ENCODE data around the gene DNER.

The DNER gene

DNA sequence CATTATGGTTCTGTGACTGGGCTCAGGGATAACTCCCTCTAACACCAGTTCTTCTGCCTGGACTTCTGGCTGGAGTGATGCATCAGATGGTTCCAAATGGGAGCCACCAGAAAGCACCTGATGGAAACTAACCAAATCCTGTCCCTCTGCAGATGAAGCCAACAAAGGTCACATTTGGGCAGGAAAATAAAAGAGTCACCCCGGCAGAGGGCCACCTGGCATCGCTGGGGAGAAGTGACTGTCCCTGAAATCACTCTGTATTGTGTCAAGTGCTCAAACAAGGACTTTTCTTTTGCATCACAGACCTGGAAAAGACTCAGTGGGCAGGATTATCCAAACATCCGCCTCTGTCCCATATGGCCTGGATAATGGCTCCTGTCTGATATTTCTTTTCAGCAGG, 47.5 kb downstream of the DNER start:
- DNase-seq (ENCODE audit: low read depth), result no peak

DNA sequence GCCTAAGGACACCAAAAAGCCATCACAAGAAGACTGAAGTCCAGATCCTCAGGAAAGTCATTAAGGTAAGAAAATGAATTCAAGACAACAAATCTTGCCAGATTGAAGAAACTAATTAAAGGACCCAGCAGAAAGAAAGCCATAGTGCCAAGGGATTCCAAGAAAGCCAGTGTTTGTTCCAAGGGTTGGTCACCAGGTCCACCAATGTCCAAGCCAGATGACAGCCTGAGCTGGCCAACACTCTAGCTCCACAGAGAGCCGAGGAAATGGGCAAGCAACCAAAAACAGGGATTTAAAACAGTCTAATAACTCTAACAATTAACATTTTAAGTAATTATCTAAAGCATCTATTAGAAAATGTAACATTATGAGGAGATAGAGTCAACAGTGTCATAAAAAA, 49.2 kb downstream of the DNER start:
- no peak for DNase-seq (ENCODE audit: low read depth)

DNA sequence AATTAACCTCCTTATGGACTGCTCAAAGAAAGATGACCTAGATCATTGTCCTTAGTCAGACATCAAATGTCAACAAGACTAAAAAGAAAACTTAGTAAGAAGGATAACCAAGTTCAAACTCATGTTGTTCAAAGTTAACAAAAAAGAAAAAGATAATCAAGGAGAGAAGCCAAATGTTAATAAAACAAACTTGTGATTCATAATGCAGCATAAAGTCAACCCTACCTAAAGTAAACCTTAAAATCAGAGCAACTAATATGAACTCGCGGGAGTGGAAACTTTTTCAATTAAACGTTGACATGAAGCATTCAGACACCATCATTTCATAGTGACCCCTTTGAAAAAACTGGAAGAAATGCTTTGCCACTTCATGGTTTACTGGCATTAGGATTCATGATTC, 52.9 kb downstream of the DNER start:
- DNase-seq (ENCODE audit: low read depth), result no peak

DNA sequence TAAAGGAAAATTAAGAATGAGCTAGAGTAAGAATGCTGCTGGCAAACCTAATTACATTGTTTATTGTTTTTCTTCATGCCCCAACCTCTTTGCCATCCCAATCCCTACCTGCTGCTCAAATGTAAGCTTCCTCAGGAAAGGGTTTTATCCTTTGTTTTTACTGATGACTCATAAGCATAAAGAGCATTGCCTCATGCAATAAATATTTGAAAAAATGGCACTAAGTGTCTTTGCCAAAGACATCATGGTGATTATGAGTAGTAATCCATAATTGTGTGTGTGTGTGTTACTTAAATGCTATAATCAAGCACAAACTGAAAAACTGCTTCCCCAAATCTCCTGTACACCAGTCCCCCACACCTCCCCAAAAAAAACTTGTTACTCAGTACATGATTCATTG, 53.4 kb downstream of the DNER start:
- no peak for DNase-seq (ENCODE audit: low read depth)

DNA sequence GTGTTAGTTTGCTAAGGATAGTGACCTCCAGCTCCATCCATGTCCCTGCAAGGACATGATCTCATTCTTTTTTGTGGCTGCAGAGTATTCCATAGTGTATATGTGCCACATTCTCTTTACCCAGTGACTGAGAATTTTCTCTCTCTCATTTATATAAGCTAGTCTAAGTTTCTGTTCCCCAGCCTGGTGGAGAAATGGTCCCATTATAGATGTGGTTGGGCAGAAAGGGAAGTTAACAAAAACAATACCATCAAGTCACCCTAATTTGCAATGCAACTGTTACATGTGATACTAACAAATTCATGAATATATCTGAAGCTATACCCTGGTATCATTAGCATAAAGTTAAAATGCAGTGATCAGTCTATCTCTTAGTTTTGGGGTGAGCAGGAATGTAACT, 54.0 kb downstream of the DNER start:
- no peak for DNase-seq (ENCODE audit: low read depth)

DNA sequence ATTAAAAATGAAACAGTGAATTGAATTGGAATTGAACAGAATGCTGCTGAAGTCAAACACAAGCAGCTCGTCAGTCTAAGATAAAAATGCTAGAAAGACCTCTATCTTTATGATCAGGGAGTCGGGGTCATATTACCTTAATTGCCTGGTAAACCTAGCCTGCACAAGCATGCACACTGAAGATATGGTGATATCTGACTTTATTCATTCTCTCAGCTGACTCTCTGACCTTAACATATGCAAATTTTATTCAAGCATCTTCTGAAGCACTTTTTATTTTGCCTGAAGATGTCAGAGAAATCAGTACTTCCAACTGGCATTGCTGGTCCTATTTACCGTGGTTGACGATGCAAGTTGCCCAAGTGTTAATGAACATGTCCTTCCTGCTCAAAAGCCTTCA, 56.4 kb downstream of the DNER start:
- DNase-seq (ENCODE audit: low read depth), result no peak

DNA sequence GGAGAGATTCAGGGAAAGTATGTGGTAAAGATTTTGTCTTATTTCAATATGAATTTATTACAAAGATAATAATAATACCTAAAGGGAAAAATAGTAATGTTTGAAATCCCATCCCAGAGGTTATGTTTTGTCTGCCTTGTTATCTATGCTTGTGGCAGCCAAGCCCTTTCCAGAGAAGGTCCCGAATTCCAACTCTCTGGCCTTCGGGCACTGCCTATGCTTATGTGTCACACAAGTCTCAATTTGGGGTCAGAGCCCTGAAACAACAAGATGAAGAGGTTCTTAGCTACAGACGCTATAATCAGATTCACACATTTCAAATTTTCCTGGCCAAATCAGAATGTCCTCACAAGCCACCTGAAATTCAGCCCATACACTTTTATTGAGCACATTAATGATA, 59.9 kb downstream of the DNER start:
- DNase-seq (ENCODE audit: low read depth), result no peak

DNA sequence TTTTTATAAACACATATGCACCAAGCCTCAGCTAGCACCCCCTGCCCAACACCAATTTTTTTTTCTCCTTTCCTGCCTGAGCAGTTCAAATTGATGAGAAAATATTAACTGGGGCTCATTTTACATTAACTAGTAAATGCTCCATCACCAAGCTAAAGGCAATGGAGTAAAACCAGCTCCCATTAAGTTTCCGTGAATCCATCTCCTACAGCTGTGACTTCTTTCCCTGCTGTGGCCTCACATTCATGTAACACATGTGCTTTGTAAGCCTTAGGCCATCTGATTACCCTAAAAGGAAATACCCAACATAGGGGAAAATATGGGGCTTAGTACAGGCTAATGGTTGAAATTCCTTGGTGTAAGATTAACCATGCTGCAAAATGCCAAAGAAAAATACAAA, 60.8 kb downstream of the DNER start:
- no peak for DNase-seq (ENCODE audit: low read depth)

DNA sequence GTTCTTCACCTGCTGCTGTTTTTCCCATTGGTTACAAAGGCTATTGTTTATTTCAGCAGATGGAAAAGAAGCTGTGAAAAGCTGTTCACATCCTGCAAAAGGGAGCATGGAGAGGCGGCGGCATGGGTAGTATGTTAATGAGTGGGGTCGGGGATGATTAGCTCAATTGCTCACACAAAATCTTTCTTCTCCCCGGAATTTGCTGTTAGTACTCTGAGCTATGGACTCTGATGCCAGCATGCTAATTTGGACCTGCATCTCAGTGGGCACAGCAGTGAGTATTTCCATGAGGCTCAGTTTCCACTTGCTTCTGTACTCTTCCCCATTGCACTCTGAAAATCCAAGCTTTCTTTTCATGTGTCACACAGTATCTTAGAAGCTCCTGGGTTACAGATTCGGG, 61.6 kb downstream of the DNER start:
- no peak for DNase-seq (ENCODE audit: low read depth)

DNA sequence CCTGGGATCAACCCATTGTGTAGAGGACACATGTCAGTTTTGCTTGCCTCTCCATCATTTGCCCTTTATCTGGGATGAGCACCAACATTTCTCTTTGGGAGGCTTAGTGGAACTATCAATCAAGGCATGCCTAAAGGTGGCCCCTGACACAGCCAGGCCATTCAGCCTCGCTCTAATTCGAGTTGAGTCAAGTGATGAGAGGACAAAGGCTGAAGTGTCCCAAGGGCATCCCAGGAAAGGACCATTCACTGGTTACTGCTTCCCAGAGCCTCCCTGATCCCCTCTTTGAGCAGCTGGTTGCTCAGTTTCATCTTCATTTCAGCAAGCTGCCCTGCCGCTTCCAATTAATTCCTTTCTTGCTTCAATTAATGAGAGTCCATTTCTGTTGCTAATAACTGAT, 63.5 kb downstream of the DNER start:
- DNase-seq (ENCODE audit: low read depth), result no peak

DNA sequence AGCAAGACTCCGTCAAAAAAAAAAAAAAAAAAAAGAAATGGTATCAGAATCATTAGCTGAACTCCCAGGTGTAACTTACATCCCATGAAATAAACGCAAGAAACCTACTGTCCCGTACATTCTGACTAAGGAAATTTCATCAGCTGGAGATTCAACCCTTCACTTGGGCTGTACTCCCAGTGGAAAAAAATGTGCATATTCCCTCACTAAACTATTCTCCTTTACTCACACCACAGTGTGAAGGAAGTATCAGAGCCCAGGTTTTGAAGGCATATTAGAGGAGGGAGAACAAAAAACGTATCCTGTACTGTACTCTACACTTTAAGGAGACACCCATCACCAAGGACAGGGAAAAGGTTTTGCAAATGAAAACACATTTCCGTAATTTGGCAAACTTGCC, 64.3 kb downstream of the DNER start:
- DNase-seq (ENCODE audit: low read depth), result no peak

DNA sequence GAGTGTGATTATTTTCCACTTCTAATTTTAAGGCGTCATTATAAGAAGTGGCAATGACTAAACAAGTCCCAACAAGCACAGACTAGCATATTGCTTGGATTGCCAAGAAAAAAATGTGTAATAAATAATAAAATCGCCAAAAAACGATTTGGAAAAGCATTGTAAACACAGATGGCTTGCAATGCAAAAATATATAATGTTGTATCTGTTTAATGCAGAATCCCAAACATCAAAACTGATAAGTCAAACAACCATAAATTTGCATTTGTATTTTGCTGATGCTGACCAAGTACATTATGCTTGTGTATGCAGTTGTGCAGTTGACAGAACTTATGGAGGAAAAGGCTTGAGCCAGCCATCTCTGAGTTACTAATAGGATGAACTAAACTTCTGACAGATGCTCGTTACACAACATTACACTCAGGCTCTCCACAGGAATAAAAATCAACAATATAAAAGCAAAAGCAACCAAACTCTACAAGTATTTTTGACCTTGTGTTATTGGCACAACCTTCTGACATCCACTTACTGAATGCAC, 68.1 kb downstream of the DNER start:
- no peak for DNase-seq (ENCODE audit: low read depth)

DNA sequence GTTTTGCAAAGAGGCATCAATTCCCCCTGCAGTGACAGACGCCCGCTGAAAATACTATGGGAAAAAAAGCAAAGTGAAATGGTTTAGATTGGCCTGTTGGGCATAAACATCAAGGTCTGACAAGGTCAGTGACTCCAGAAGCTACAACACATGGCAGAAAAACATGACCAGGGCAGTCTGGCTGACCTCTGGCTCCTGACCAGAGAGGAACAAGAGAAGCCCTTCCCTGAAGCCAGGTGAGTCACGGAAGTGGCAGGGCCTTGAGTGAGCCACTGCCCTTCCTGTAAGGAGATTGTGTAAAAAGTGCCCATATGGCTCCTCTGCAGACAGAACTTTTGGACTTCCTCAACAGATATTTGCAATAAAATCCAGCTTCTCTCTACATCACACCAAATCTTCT, 72.0 kb downstream of the DNER start:
- DNase-seq (ENCODE audit: low read depth), result no peak

DNA sequence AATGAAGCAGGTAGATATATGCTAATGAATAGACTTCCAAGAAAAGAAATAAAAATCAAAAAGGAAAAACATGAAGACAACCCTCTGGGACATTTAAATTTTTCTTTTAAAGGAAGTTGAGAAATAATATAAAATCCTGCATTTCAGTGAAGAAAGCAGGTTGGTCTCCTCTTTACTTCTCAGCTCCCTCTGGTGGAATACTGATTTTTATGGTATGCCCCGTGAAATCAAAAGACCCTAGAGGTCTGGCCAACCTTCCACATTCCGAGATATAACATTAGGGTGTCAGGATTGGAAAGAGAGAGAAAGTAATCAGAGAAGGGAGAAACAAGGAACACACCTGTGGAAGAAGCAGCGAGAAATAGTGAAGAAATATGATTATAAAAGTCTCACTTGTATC, 72.7 kb downstream of the DNER start:
- DNase-seq (ENCODE audit: low read depth), result no peak

DNA sequence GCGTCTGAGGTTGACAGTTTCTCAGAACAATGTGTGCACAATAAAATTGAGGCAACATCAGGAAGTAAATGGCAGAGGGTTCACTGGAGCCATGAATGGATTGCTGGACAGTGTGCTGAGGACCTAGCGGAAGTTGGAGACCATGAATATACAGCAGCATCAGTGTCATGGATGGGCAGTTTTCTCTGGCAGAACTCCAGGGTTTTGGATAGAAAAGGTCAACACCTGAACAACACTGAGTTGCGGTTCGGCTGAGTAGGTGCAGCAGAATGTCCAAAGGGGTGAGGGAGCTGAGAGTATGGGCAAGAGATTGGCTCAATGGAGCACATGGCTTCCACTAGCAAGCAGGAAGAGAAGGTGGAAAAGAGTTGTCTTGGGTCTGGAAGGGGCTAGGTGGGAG, 73.7 kb downstream of the DNER start:
- DNase-seq (ENCODE audit: low read depth), result no peak

DNA sequence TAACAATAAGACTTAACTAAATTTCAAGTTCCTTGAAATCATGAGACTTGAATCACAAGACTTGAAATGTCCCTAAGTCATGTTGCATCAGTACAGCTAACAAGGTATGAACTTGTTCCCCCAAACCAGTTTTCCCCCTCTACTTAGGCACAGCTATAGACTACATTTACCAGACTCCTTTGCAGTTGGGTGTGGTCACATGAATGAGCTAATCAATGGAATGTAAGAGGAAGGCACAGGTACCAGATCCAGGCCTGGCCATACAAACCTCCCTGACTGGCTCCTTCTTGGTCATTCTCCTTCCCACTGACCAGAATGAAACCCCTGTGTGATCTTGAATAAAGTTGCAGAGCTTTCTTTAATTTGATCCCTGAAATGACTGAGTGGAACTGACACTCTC, 77.8 kb downstream of the DNER start:
- no peak for DNase-seq (ENCODE audit: low read depth)

DNA sequence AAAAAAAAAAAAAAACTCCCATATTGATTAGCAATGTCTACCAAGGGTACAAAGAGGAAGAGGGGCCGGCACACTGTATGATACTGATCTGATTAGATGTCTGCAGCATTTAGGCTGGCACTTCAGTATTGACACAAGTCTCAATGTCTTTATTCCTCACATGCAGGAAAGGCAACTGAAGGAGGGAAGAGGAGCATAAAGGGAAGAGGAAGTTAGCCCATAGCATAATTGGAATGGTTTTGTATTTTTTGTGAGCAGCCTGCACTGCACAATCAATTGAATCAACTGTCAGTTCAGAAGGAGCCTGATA, 79.0 kb downstream of the DNER start:
- no peak for DNase-seq (ENCODE audit: low read depth)

DNA sequence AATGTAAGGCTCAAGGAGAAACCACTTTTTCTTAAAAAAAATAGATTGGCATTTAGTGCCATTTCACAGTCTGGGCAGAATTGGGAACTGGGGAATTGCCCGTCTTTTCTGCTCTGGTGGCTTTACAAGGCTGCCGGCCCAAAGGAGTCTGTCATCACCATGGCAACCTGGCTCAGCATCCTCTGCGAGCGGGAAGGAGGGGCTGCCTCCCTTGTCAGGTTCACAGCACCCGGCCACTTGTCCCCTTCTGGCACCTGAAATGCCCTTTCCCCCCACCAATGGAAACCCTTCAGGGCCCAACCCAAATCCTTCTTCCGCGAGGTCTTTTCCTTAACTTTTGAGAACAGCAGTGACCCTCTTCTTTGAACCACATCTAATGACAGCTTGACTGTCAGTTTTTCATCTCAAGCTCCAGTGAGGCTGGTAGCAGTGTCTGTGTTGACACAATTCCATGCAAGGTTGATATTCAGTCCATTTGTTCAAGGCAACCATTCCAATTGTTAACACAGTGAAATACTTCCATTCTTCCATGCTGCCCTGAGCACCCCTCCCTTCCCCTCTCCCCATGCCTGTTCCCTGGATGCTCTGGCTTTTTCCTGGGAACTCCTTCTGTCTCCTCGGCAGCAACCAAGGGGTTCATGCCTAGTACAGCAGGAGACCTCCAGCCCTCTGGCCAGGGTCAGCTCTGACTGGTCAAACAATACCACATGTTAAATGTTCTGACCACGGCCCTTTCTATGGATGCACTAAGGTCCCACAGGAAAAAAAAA, 79.6 kb downstream of the DNER start:
- DNase-seq (ENCODE audit: low read depth), result no peak

DNA sequence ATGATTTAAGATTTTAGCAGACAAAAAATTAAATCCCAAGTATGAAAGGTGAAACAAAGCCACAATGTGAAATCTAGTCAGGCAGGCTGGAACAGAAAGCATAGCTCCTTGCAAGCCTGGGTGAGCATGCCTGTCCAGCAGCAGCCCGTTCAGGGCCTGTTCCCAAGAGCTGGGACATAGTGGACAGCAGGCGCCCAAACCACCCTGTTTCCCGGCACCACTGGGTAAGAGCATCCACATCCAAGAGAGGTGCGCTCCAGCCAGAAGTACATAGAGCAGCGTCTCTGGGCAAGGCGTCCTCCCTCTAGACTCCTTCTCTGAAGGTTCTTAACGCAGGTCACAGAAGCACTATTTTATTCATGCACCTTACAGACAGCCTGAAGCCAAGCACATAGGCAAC, 80.8 kb downstream of the DNER start:
- no peak for DNase-seq (ENCODE audit: low read depth)

DNA sequence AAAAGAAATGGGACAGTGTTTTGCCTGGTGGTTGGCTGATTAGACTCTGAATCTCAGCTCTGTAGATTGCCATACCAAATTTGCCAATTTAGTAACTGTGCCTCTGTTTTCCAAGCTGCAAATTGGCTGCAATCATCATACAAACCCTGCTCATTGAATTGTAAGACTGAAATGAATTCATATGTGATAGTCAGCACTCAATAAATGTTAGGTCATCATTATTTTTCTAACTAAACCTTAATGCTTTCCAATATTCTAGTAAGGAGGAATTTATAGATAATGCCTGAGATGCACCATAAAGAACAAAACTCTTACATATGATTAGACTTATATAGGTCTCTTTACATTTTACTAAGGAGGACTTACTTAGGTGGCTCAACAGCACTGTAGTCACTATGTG, 85.3 kb downstream of the DNER start:
- no peak for DNase-seq (ENCODE audit: low read depth)

DNA sequence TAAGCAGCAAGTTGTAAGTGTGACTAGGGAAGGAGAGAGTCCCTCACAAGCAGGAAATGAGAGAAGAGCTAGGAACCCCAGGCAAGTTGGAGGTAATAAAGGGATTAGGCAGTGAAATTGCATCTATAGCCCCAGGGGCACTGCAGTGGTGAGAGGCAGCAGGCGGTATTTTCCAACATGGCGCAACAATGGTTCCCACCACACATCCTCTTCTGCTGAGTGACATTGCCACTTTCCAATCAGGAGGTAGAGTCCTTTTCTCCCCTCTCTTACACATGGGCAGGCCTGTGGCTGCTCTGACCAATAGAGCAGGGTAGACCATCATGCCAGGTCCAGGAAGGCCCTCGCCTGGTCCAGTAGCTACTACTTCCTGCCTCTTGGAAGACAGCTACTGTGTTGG, 86.6 kb downstream of the DNER start:
- DNase-seq (ENCODE audit: low read depth), result no peak

DNA sequence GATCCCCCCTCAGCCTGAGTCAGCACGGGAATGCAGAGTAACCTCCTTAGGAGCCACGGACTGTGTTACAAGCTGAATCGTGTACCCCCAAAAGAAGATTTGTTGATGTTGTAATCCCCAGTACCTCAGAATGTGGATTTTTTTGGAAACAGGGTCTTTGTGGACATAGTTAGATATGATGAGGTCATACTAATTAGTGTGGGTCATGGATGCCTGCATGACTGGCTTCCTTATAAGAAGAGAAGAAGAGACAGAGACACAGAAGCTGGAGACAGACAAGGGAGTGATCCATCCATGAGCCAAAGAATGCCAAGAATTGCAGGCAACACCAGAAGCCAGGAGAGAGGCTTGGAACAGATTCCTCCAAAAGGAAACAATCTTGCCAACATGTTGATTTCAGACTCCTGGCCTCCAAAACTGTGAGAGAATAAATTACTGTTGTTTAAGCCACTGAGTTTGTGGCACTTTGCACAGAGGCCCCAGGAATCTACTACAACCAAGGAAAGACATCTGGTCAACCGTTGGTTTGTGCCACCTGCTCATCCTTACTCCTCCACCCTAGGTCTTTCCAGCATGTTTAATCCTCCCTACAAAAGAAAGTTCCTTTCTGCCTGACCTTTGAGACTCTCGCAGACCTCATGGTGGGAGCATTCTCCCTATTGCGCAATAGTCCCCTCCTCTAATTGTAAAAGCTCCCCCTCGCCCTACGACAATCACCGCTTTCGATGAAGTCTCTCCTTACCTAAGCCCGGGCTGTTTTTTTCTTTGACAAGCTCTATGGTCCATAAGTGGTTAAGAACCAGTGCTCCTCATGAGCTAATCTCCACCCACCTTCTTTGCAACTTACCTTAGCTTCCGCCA, 91.6 kb downstream of the DNER start:
- DNase-seq (ENCODE audit: low read depth), result no peak

DNA sequence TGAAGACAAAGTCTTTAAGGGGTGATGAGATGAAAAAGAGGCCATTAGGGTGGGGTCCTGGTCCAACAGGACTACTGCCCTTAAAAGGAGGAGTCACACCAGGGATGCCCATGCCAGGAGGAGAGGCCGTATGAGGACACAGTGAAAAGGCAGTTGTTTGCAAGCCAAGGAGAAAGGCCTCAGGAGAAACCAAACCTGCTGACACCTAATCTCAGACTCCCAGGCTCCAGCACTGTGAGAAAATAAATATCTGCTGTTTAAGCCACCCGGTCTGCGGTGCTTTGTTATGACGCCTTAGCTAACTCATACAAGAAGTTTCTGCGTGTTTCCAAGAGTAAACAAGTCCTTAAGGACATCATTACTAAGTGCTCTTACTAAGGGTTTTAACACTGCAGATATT, 93.6 kb downstream of the DNER start:
- DNase-seq (ENCODE audit: low read depth), result no peak

DNA sequence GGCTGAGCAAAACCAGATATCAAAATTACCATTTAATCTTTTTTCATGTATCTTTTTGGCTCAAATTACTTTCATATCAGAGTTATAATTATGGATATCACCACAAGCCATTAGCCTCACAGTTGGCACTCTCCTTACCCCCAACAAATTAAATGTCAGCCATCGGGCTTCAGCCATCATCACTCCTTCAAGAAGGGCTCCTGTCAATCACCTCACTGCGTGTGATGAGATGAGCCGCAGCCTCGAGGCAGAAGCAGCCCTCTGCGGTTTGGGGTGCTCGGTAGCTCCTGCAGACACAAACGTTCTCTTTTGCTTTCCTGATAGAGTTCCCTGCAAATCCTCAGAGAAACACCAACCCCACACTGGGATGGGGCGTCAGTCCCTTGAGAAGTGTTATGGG, 94.1 kb downstream of the DNER start:
- DNase-seq (ENCODE audit: low read depth), result no peak
